Measurements from ENCODE around the gene CAPN10.

DNA sequence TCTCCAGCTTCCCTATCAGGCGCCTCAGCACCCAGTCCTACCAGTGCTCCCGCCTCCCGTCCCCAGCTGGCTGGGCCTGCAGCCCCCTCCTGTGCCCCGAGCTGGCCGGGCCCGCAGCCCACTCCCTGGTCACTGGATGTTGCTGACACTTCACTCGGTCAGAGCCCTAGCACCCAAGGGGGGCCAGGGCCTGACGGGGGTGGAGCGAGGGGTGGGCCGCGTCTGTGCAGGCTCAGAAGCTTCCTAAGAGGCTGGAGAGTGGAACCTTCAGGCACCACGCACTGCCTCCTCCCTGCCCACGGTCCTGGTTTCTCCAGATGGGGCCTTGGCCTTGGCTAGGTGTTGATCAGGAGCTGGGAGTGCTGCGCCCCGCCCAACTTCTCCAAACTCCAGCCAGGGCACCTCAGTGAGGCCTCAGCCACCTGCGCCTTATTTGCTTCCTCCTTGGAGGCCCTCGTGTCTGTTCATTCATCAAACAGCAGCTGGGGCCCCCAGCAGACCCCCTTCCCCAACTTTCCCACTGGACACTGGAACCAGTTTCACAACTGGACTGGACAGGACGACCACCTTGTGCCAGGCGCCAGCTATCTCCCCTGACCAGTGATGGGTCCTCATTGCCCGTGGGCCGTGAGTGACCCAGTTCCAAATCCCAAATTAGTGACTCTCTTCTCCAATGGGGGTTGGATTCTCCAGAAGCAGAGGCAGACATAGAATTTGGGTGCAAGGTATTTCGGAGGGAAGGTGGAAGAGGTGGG is 16.7 kb downstream of the CAPN10 start:
- TF ChIP-seq CTCF (IDR thresholded peaks at IDR 0.05; ENCODE audit: borderline replicate concordance, extremely low read depth, low read length, poor library complexity, severe bottlenecking) (no peak), EZH2 (IDR thresholded peaks at IDR 0.05; ENCODE audit: borderline replicate concordance, low read depth, low read length, severe bottlenecking) (no peak)
